Stimulated activated CD4-positive, alpha-beta T cell treated with anti-CD3 and anti-CD28 coated beads, Interleukin-4, amount 100 ng/mL, for 24 hours (primary cell): ENCODE results near the gene TXNL4A.

Experiments
- DNase-seq: peaks from one replicate; pipeline ENCODE4 v3.0.0-alpha.2; 2020

TXNL4A gene

DNA sequence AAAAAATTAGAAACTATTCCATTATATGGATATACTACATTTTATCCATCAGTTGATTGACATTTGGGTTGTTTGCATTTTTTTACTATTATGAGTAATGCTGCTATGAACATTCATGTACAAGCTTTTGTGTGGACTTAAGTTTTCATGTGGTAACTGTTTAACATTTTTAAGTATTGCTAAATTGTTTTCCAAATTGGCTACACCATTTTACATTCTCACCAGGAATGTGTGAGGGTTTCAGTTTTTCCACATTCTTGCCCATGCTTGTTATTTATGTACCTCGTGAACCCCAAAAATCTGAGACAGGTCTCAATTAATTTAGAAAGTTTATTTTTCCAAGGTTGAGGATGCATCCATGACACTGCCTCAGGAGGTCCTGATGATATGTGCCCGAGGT, 3.1 kb upstream of the TXNL4A start:
- no peak for DNase-seq

GRCh38 chr18:79989195-79989497, 783 bp upstream of the TXNL4A start:
- DNase-seq, result no peak

DNA sequence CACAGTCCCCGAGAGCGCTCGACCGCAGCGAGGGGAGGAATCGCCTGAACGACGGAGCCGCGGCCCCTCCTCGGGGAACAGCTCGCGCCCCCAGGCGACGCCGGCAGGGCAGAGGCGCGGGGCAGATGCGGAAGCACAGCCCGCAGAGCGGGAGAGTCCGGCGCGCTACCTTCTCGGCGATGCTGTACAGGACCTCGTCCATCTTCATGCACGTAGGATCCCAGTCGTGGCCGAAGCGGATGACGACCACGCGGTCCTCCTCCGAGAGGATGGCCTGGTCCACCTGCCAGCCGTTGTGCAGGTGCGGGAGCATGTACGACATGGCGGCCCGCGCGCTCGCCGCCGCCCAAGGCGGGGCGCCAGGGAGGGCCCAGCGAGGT, 302 bp downstream of the TXNL4A start:
- peak; percentile 63 for DNase-seq

DNA sequence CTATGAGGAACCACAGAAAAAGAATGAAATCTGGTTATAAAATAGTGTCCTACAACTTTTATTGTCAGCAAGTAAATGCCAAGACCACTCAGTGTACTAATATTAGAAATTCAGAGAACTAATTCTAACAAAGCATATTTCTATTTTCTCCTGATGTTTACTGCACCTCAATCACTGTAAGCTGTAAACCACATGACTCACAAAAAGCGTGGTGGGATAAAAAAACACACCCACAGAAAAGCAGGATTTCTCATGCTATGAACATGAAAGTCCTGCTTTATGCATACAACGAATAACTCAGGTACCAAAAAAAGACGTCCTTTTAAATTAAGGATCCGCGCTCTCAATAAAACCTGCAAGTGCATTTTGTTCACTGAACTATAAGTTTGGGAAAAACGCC, 797 bp downstream of the TXNL4A start:
- no peak for DNase-seq

DNA sequence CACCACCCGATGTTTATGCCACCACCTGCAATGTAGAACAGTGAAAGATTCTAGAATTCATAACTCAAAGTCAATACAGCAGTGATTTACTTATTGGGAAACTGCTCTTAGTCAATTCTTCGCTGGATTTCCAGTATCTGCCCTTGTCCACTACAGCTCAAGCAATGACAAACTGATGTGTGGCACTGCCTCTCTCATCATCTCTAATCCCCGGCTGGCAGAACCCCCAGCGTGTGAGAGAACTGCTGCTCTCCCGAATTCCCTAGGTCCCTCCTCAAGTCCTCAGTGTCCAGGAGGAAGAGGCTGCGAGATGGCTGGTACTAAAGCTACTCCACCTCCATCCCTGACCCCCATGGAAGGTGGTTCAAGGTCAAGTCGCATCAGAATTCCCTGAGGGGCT, 1.6 kb downstream of the TXNL4A start:
- no peak for DNase-seq

- no peak for DNase-seq
Observed at GRCh38 chr18:79985172-79985571, 3.2 kb downstream of the TXNL4A start.

- no peak for DNase-seq
Observed at GRCh38 chr18:79983793-79984192, 4.6 kb downstream of the TXNL4A start.

- no peak for DNase-seq
Observed at GRCh38 chr18:79983253-79983652, 5.1 kb downstream of the TXNL4A start.

GRCh38 chr18:79982736-79983135, 5.6 kb downstream of the TXNL4A start:
- peak; percentile 24 for DNase-seq

GRCh38 chr18:79980585-79980984, 7.8 kb downstream of the TXNL4A start:
- no peak for DNase-seq

- no peak for DNase-seq
Observed at GRCh38 chr18:79979843-79980242, 8.5 kb downstream of the TXNL4A start.

GRCh38 chr18:79975985-79976680, 12.2 kb downstream of the TXNL4A start:
- DNase-seq, result no peak

GRCh38 chr18:79975043-79975442, 13.3 kb downstream of the TXNL4A start:
- DNase-seq, result no peak

- no peak for DNase-seq
Observed at GRCh38 chr18:79974025-79974654, 14.2 kb downstream of the TXNL4A start.

DNA sequence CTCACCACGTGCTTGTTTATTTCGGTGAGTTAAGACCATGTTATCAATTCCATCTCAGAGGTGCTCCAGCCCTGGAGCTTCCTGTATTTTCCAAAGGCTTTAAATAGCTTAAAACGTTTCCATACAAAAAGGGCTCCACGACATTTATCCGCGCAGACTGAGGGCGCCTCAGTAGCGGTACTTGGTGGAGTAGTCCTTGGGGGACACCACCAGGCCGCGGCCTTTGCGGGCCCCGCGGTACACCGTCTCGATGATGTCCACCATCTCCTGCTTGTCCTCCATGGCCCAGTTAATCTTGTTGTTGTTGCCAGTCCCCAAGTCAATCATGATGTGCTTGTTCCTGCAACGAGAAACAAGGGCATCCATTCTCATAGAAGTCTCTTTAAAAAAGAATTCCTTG, 14.8 kb downstream of the TXNL4A start:
- DNase-seq, result no peak

DNA sequence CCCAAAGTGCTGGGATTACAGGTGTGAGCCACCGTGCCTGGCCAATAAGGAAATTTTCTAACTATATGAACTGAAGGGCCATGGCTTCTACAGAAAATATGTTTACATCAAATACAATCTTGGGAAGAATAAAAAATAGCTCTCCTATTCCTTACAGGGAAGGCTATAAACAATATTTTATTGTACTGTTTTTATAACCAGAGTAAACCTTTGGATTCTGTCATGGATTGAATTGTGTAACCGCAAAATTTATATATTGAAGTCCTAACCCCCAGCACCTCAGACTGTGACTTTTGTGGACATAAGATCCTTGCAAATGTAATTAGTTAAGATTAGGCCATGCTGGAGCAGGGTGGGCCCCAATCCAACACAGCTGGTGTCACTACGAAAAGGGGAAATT, 15.6 kb downstream of the TXNL4A start:
- DNase-seq, result no peak

GRCh38 chr18:79971986-79972385, 16.4 kb downstream of the TXNL4A start:
- DNase-seq, result no peak

DNA sequence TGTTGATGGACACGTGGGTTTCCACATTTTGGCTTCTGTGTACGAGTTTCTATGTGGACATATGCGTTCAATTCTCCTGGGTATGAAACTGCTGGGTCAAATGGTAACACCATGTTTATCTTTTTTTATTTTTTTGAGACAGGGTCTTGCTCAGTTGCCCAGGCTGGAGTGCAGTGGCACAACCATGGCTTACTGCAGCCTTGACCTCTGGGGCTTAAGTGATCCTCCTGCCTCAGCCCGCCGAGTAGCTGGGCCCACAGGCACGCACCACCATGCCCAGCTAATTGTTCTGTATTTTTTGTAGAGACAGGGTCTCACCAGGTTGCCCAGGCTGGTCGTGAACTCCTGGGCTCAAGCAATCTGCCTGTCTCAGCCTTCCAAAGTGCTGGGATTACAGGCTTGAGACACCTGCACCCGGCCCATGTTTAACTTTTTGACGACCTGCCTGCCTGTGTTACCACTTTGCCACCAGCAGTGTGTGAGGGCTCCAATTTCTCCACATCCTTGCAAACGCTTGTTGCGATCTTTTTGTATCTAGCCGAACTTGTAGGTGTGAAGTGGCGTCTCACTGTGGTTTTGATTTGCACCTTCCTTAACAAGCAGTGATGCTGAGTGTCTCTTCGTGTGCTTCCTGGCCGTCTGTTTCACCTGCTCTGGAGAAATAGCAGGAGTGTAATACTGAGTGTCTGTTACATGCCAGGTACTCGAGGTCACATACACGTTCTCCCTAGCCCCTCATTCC, 17.0 kb downstream of the TXNL4A start:
- no peak for DNase-seq

GRCh38 chr18:79970419-79971133, 17.8 kb downstream of the TXNL4A start:
- no peak for DNase-seq

GRCh38 chr18:79965119-79965902, 23.1 kb downstream of the TXNL4A start:
- peak; percentile 25 for DNase-seq

GRCh38 chr18:79964330-79965118, 23.8 kb downstream of the TXNL4A start, which contains the start of gene HSBP1L1:
Gene HSBP1L1 (plus strand): TSS chr18:79964643. CDS start chr18:79964736, 93 bp downstream.
- peak; percentile 57 for DNase-seq
